Astrocyte (in vitro differentiated cells and primary cell): ENCODE measurements around the gene SRRM4. TPM values are rescaled to one million over a fixed set of nuclear protein-coding genes. Genes with fewer than 3 reads are reported as not detected.
"Not testable (repeated sequence)": the region's sequence is repeated elsewhere in the genome, so short reads cannot be mapped to it uniquely, and the experiment has no call there.

Experiments used
- DNase-seq: peaks from one replicate; pipeline ENCODE4 v3.0.0-alpha.2; 2010; ENCODE audit warnings: low read depth
- FAIRE-seq: peaks from 2 replicates; lab custom pipeline; 2011; peaks lifted over from hg19 to GRCh38; lab: Jason Lieb, UNC
- H2AFZ ChIP-seq: 2 replicates; pipeline ENCODE4 v1.6.0; 2012; ENCODE audit warnings: low read depth, low read length, inconsistent platforms
- H3K27ac ChIP-seq: 2 replicates; pipeline ENCODE4 v1.5.1; 2011; ENCODE audit warnings: low read depth, low read length, inconsistent platforms
- H3K27me3 ChIP-seq: 2 replicates; pipeline ENCODE4 v1.6.0; 2011; ENCODE audit warnings: low read length, inconsistent platforms; ENCODE audit not compliant: insufficient read depth
- H3K36me3 ChIP-seq: 2 replicates; pipeline ENCODE4 v1.5.1; 2011; ENCODE audit warnings: low read length, inconsistent platforms; ENCODE audit not compliant: insufficient read depth
- H3K4me1 ChIP-seq: 2 replicates; pipeline ENCODE4 v1.5.1; 2011; ENCODE audit warnings: low read length, inconsistent platforms; ENCODE audit not compliant: insufficient read depth
- H3K4me2 ChIP-seq: 2 replicates; pipeline ENCODE4 v1.6.0; 2012; ENCODE audit warnings: low read length, inconsistent platforms
- H3K4me3 ChIP-seq: 2 replicates; pipeline ENCODE4 v1.5.1; 2011; ENCODE audit warnings: low read depth, mild to moderate bottlenecking, low read length, inconsistent platforms; ENCODE audit not compliant: insufficient read depth
- H3K79me2 ChIP-seq: 2 replicates; pipeline ENCODE4 v1.6.0; 2012; ENCODE audit warnings: mild to moderate bottlenecking, low read length, inconsistent platforms; ENCODE audit not compliant: insufficient read depth
- H3K9ac ChIP-seq: 2 replicates; pipeline ENCODE4 v1.6.0; 2012; ENCODE audit warnings: mild to moderate bottlenecking, low read length, inconsistent platforms
- H3K9me3 ChIP-seq: 2 replicates; pipeline ENCODE4 v1.5.1; 2012; ENCODE audit warnings: low read depth, mild to moderate bottlenecking, low read length, inconsistent platforms; ENCODE audit not compliant: insufficient read depth
- H4K20me1 ChIP-seq: 2 replicates; pipeline ENCODE4 v1.6.0; 2012; ENCODE audit warnings: low read length, inconsistent platforms; ENCODE audit not compliant: insufficient read depth
- H3K27ac Mint-ChIP-seq: one replicate; pipeline ENCODE4 v1.8.0; 2021; ENCODE audit warnings: mild to moderate bottlenecking, mixed read lengths; ENCODE audit not compliant: unreplicated experiment
- H3K27me3 Mint-ChIP-seq: one replicate; pipeline ENCODE4 v1.8.0; 2021; ENCODE audit warnings: low read depth, mixed read lengths; ENCODE audit not compliant: unreplicated experiment
- H3K36me3 Mint-ChIP-seq: one replicate; pipeline ENCODE4 v1.8.0; 2021; ENCODE audit warnings: low read depth, mixed read lengths; ENCODE audit not compliant: unreplicated experiment
- H3K4me1 Mint-ChIP-seq: one replicate; pipeline ENCODE4 v1.8.0; 2021; ENCODE audit warnings: low read depth, mixed read lengths; ENCODE audit not compliant: unreplicated experiment
- H3K4me3 Mint-ChIP-seq: one replicate; pipeline ENCODE4 v1.8.0; 2021; ENCODE audit warnings: mild to moderate bottlenecking, moderate library complexity, mixed read lengths; ENCODE audit not compliant: unreplicated experiment
- H3K9me3 Mint-ChIP-seq: one replicate; pipeline ENCODE4 v1.8.0; 2021; ENCODE audit warnings: mild to moderate bottlenecking, mixed read lengths; ENCODE audit not compliant: unreplicated experiment
- EZH2 ChIP-seq: IDR thresholded peaks from 2 replicates; pipeline ENCODE4 v1.6.1; 2012; ENCODE audit warnings: mild to moderate bottlenecking, low read length, inconsistent platforms; ENCODE audit not compliant: insufficient read depth
- total RNA-seq: library from RNA; stranded (reverse); gene quantifications from 2 replicates; pipeline ENCODE4 v1.2.1, GENCODE V29; 2021
- TF ChIP-seq, protein P1 (sequence below): IDR thresholded peaks from 2 replicates; pipeline ENCODE4 v1.5.1; 2011; ENCODE audit warnings: low read depth, mild to moderate bottlenecking, inconsistent platforms, low read length, moderate library complexity; ENCODE audit not compliant: insufficient read depth

Gene SRRM4
- total RNA-seq, 1 donor from 2014 or later, result 0.30 TPM

DNA sequence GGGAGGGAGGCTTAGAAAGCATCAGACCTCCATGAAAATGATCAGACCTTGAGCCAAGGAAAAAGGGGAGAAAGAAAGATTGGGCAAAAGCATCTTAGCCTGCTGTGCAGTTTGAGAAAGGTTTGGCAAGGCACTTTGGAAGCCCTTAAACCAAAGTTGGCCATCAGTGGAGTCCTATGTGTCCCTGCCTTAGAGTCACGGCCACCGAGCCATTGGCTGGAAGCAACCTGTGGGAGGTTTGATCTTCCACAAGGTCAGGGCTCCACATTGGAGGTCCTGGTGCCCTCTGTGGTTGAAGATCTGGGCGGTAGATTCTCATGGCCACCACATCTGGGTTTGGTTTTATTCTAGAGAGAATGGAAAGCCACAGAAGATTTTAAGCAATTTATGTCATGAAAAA, 44.4 kb downstream of the SRRM4 start:
- H3K9ac ChIP-seq, result no peak overlapping the region
- H3K9me3 ChIP-seq, result peaks cover 5% of the 10 kb centered on the region
- H3K27ac Mint-ChIP-seq, result no peak overlapping the region
- H3K4me1 ChIP-seq, result no peaks in the 10 kb centered on the region
- no peak for DNase-seq
- no peak overlapping the region for H3K4me3 Mint-ChIP-seq
- H3K4me2 ChIP-seq, result no peak overlapping the region
- H3K36me3 Mint-ChIP-seq, result no peaks in the 10 kb centered on the region
- H3K27me3 ChIP-seq, result no peaks in the 10 kb centered on the region
- TF ChIP-seq, protein P1, sequence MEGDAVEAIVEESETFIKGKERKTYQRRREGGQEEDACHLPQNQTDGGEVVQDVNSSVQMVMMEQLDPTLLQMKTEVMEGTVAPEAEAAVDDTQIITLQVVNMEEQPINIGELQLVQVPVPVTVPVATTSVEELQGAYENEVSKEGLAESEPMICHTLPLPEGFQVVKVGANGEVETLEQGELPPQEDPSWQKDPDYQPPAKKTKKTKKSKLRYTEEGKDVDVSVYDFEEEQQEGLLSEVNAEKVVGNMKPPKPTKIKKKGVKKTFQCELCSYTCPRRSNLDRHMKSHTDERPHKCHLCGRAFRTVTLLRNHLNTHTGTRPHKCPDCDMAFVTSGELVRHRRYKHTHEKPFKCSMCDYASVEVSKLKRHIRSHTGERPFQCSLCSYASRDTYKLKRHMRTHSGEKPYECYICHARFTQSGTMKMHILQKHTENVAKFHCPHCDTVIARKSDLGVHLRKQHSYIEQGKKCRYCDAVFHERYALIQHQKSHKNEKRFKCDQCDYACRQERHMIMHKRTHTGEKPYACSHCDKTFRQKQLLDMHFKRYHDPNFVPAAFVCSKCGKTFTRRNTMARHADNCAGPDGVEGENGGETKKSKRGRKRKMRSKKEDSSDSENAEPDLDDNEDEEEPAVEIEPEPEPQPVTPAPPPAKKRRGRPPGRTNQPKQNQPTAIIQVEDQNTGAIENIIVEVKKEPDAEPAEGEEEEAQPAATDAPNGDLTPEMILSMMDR, result no peak
- no peak for TF ChIP-seq EZH2
- H3K27me3 Mint-ChIP-seq, result peaks cover 11% of the 10 kb centered on the region
- no peaks in the 10 kb centered on the region for H3K79me2 ChIP-seq
- H3K4me3 ChIP-seq, result no peak overlapping the region
- H3K36me3 ChIP-seq, result no peaks in the 10 kb centered on the region
- no peak overlapping the region for H2AFZ ChIP-seq
- no peak overlapping the region for H3K27ac ChIP-seq
- FAIRE-seq, result no peak
- H3K9me3 Mint-ChIP-seq, result peaks cover 6% of the 10 kb centered on the region
- no peaks in the 10 kb centered on the region for H3K4me1 Mint-ChIP-seq
- no peaks in the 10 kb centered on the region for H4K20me1 ChIP-seq

DNA sequence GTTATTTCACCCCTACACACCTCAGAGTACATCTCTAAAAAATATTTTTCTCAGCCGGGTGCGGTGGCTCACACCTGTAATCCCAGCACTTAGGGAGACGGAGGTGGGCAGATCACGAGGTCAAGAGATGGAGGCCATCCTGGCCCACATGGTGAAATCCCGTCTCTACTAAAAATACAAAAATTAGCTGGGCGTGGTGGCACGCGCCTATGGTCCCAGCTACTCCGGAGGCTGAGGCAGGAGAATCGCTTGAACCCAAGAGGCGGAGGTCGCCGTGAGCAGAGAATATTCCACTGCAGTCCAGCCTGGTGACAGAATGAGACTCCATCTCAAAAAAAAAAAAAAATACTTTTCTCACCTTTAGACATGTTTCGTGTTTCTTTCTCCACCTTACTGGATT, 52.0 kb downstream of the SRRM4 start:
- H3K79me2 ChIP-seq, H3K36me3 ChIP-seq, H4K20me1 ChIP-seq, H3K27me3 Mint-ChIP-seq, H3K4me1 ChIP-seq, H3K36me3 Mint-ChIP-seq, H3K27ac ChIP-seq, H3K27ac Mint-ChIP-seq, DNase-seq, H3K9me3 ChIP-seq, H3K4me2 ChIP-seq, H3K4me3 Mint-ChIP-seq, H3K9ac ChIP-seq, H3K4me3 ChIP-seq, H3K27me3 ChIP-seq, H2AFZ ChIP-seq, FAIRE-seq, H3K4me1 Mint-ChIP-seq, H3K9me3 Mint-ChIP-seq: not testable (repeated sequence)

DNA sequence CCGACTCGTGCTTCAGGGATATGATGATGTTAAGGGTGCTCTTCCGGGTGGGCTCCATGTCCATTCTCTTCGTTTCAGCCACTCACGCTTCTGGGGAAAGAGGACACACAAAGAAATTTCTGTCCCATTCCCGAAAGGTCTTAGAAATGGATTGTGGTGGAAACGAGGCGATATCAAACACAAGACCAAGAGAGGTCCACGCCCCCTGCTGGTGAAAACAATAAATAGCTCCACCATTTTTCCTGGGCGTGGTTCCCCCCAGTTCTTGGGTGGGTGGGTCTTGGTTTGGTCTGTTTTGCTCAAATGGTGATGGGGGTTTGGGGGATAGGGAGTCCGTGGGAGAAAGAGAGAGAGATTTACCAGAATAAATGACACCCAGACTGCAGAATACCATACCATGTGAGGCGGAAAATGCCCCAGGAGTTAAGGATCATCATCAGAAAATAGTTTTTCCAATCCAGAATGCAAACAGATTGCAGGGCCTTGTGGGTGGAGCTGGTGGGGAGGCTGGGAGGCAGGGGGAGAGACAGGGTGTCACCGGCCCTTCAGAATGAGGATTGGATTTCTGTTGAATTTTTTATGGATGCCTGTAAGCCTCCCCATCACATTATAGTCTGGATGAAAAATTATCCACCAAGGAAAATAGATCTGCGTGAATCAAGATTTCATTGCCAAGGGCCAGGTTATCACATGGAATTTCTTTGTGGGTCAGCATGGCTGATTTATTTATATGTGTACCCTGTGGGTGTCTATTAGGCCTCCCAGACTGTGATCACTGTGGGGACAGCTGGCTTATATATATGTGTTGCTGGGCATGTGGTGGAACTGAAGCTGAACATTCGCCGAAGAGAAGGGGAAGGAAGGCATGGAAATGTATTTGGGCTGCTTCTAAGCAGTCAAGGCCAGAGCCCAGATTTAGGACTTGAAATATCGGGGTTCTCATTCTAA, 55.8 kb downstream of the SRRM4 start:
- Mint-ChIP-seq H3K4me3 (no peak overlapping the region), H3K36me3 (no peaks in the 10 kb centered on the region), H3K4me1 (no peaks in the 10 kb centered on the region), H3K27me3 (peaks cover 8% of the 10 kb centered on the region), H3K9me3 (no peaks in the 10 kb centered on the region), H3K27ac (no peak overlapping the region)
- Histone ChIP-seq H3K79me2 (no peaks in the 10 kb centered on the region), H3K9ac (no peak overlapping the region), H3K9me3 (peaks cover 4% of the 10 kb centered on the region), H3K4me2 (no peak overlapping the region), H2AFZ (no peak overlapping the region), H4K20me1 (no peaks in the 10 kb centered on the region), H3K27ac (no peak overlapping the region), H3K4me1 (no peaks in the 10 kb centered on the region), H3K36me3 (no peaks in the 10 kb centered on the region), H3K27me3 (no peaks in the 10 kb centered on the region), H3K4me3 (no peak overlapping the region)
- FAIRE-seq, result no peak
- TF ChIP-seq, protein P1, result peak; percentile 17
- no peak for TF ChIP-seq EZH2
- DNase-seq, result no peak
